Adrenal gland (tissue), 12 donors: Measurements from ENCODE around the gene METTL26. TPM values are rescaled to one million over a fixed set of nuclear protein-coding genes. Genes with fewer than 3 reads are reported as not detected.
A peak's percentile ranks its signal among the peaks of the same experiment; 100 is the strongest.

Source experiments
- DNase-seq, 7 donors: peaks; one replicate each; pipeline ENCODE4 v3.0.0-alpha.2; 2019 to 2020
- H3K27ac ChIP-seq, 5 donors: fragments of 200-600 bp; sonication (generic) in 4 of 5; 1 replicate in 3 of 5; 2 replicates in 2 of 5; pipeline versions ENCODE4 v1.5.1 to v1.8.0; 2016 to 2020; ENCODE audit warnings: mild to moderate bottlenecking in 1 of 5
- H3K27me3 ChIP-seq: fragments of 200-600 bp; 2 replicates; pipeline ENCODE4 v1.8.0; 2021
- H3K36me3 ChIP-seq, 2 donors: fragments of 200-600 bp; replicated peaks in 1 of 2; 1 replicate in 1 of 2; 2 replicates in 1 of 2; pipeline versions ENCODE4 v1.5.1 to v1.8.0; 2018 to 2022
- H3K4me1 ChIP-seq, 2 donors: fragments of 200-600 bp; replicated peaks in 1 of 2; 1 replicate in 1 of 2; 2 replicates in 1 of 2; pipeline versions ENCODE4 v1.5.1 to v1.8.0; 2018 to 2021
- H3K4me3 ChIP-seq, 4 donors: fragments of 200-600 bp; sonication (generic) in 3 of 4; one replicate each; pipeline ENCODE4 v1.5.1; 2016 to 2018
- H3K9me3 ChIP-seq, 3 donors: fragments of 200-600 bp; sonication (generic) in 1 of 3; replicated peaks in 1 of 3; 1 replicate in 2 of 3; 2 replicates in 1 of 3; pipeline versions ENCODE4 v1.5.1 to v1.8.0; 2016 to 2021
- CTCF ChIP-seq, 6 experiments: fragments of 450-650 bp in 4 of 6; fragments of 200-600 bp in 2 of 6; sonication (generic) in 1 of 6; IDR thresholded peaks; 1 replicate in 5 of 6; 2 replicates in 1 of 6; pipeline versions ENCODE4 v1.5.1 to v1.8.0; 2016 to 2021; ENCODE audit warnings: antibody characterized with exemption in 6 of 6, mild to moderate bottlenecking in 2 of 6, moderate library complexity in 1 of 6
- POLR2A ChIP-seq, 2 donors: fragments of 450-650 bp; IDR thresholded peaks; one replicate each; pipeline ENCODE4 v1.6.1; 2017; ENCODE audit warnings: antibody characterized with exemption in 2 of 2, mild to moderate bottlenecking in 2 of 2, moderate library complexity in 1 of 2
- WGBS, 4 donors: extraction: QIAGEN DNeasy Blood & Tissue Kit in 2 of 4; methylation state at CpG; one replicate each; pipeline versions ENCODE4 v1.1.5 to v1.1.7; 2013 to 2017; 5-methylcytosine and 5-hydroxymethylcytosine counted together
- intact Hi-C, 2 donors: fragments of 100-400 bp; cut with DNase I; formaldehyde crosslinking; loops; one replicate each; pipeline versions ENCODE4 v1.14.1 to v1.15.0; 2022 to 2023
- polyA plus RNA-seq, 3 donors: library from polyadenylated mRNA; stranded (reverse); fragments of 200-250 nt in 2 of 3; fragments of 350-450 nt in 1 of 3; fragmentation: Illumina TruSeq in 1 of 3; extraction: RNeasy Lipid Tissue Mini Kit (QIAGEN cat#74804) in 1 of 3; gene quantifications; one replicate each; pipeline ENCODE4 v1.2.3, GENCODE V29; 2013 to 2014
- total RNA-seq, 9 donors: library from RNA; depleted of rRNA in 4 of 9; stranded (reverse); fragments of >200 nt in 4 of 9; fragments of 120-200 nt in 1 of 9; fragmentation: NEBNext Ultra II Directional in 1 of 9; extraction: Animal tissue kit (Norgen Biotek cat#: 25700) in 1 of 9; gene quantifications; one replicate each; pipeline versions ENCODE4 v1.1.0 to v1.2.4, GENCODE V29; 2013 to 2023
- donor health status: healthy with polysubstance abuse.
- donor health status: Bipolar disorder and iron deficiency.
- donor health status: DM: yes; HTN: yes; CAD: no.
- donor health status: DM: no; HTN: no; CAD: no.
- donor health status: DM: no; HTN: no; CAD: no.
- donor health status: DM: yes; HTN: yes; CAD: no.

Gene METTL26
- total and polyA plus RNA-seq, 12 donors: 40.4 to 403 (median 130) TPM

- H3K27me3 ChIP-seq: no peaks in the 10 kb centered on the region
- H3K27ac ChIP-seq: peak overlapping the region in 4 of 5 donors; percentile 51 to 90 (median 70)
- intact Hi-C loops: no loop called here
- peak overlapping the region in 1 of 4 donors; percentile 32 for H3K4me3 ChIP-seq
- peaks cover 12 to 13% of the 10 kb centered on the region in 2 donors for H3K4me1 ChIP-seq
- H3K36me3 ChIP-seq: peaks cover 0 to 4% of the 10 kb centered on the region in 2 donors
- no peaks in the 10 kb centered on the region for H3K9me3 ChIP-seq
- no peak for DNase-seq
- TF ChIP-seq CTCF (IDR thresholded peaks at IDR 0.05) (no peak), POLR2A (IDR thresholded peaks at IDR 0.05) (no peak)
- WGBS, 4 donors: 31 to 39% (median 36%) methylated on average over 12 to 35 of the region's 35 CpGs
These were observed 25.2 kb upstream of the METTL26 start for GRCh38 chr16:661184-661821.

GRCh38 chr16:660459-661183 lies 24.5 kb upstream of the METTL26 start:
- TF ChIP-seq POLR2A (IDR thresholded peaks at IDR 0.05) (peak; percentile 49 to 83), CTCF (IDR thresholded peaks at IDR 0.05) (peak; percentile 33 to 75 (median 58))
- no peaks in the 10 kb centered on the region for H3K27me3 ChIP-seq
- DNase-seq: peak; percentile 92 to 97 (median 96)
- H3K4me3 ChIP-seq: peak overlapping the region in 1 of 4 donors; percentile 32
- peak overlapping the region; percentile 8 to 90 (median 66) for H3K27ac ChIP-seq
- peaks cover 12 to 13% of the 10 kb centered on the region in 2 donors for H3K4me1 ChIP-seq
- 0 to 21% (median 6%) methylated on average over 3 to 39 of the region's 43 CpGs for WGBS, 4 donors
- intact Hi-C loops: no loop called here
- peaks cover 0 to 5% of the 10 kb centered on the region in 2 donors for H3K36me3 ChIP-seq
- H3K9me3 ChIP-seq: no peaks in the 10 kb centered on the region

GRCh38 chr16:660132-660458 lies 24.0 kb upstream of the METTL26 start:
- 52 to 74% (median 57%) methylated on average over 4 to 6 of the region's 6 CpGs for WGBS, 4 donors
- no peak for TF ChIP-seq POLR2A (IDR thresholded peaks at IDR 0.05)
- no peak for TF ChIP-seq CTCF (IDR thresholded peaks at IDR 0.05)
- no peaks in the 10 kb centered on the region for H3K27me3 ChIP-seq
- no peak for DNase-seq
- peaks cover 12 to 13% of the 10 kb centered on the region in 2 donors for H3K4me1 ChIP-seq
- no peaks in the 10 kb centered on the region for H3K9me3 ChIP-seq
- peak overlapping the region in 1 of 4 donors; percentile 20 for H3K4me3 ChIP-seq
- H3K36me3 ChIP-seq: peaks cover 0 to 9% of the 10 kb centered on the region in 2 donors
- intact Hi-C loops: no loop called here
- peak overlapping the region; percentile 8 to 90 (median 66) for H3K27ac ChIP-seq

- WGBS, 4 donors: 79 to 90% (median 83%) methylated on average over 2 to 20 of the region's 20 CpGs
- H3K9me3 ChIP-seq: no peaks in the 10 kb centered on the region
- no peaks in the 10 kb centered on the region for H3K27me3 ChIP-seq
- TF ChIP-seq CTCF (IDR thresholded peaks at IDR 0.05): no peak
- TF ChIP-seq POLR2A (IDR thresholded peaks at IDR 0.05): no peak
- no peak for DNase-seq
- peak overlapping the region in 3 of 5 donors; percentile 60 to 90 (median 78) for H3K27ac ChIP-seq
- peaks cover 0 to 9% of the 10 kb centered on the region in 2 donors for H3K36me3 ChIP-seq
- H3K4me3 ChIP-seq: no peak overlapping the region
- intact Hi-C loops: loop anchor here in 1 of 2 donors (5.0 kb wide), 1 partner anchor 82 kb away; no protein-coding TSS in a partner anchor
- H3K4me1 ChIP-seq: peaks cover 12 to 13% of the 10 kb centered on the region in 2 donors
These were observed 23.5 kb upstream of the METTL26 start for GRCh38 chr16:659618-660017.
